GM12878 (cell line): ENCODE data around the gene ADCY1.

Source experiments
- ASH2L ChIP-seq: fragments of 300-600, 200-600 bp; sonication (generic); IDR thresholded peaks from 2 replicates; pipeline ENCODE4 v1.6.1; 2017; ENCODE audit warnings: low read depth, mild to moderate bottlenecking, borderline replicate concordance
- POLR2A ChIP-seq: IDR thresholded peaks from 2 replicates; pipeline ENCODE4 v1.6.1; 2011; ENCODE audit warnings: low read depth, mild to moderate bottlenecking, low read length
- SIX5 ChIP-seq: IDR thresholded peaks from 2 replicates; pipeline ENCODE4 v1.6.1; 2011; ENCODE audit warnings: mild to moderate bottlenecking, low read depth, low read length, moderate library complexity; ENCODE audit not compliant: severe bottlenecking
- SPI1 ChIP-seq: IDR thresholded peaks from 2 replicates; pipeline ENCODE4 v1.6.1; 2011; ENCODE audit warnings: low read depth, mild to moderate bottlenecking, low read length, moderate library complexity, borderline replicate concordance; ENCODE audit not compliant: insufficient read depth
- ZNF207 ChIP-seq: fragments of 450-650 bp; IDR thresholded peaks from 2 replicates; pipeline ENCODE4 v1.6.1; 2014; ENCODE audit warnings: antibody characterized with exemption, mild to moderate bottlenecking, borderline replicate concordance
- ZNF274 ChIP-seq: IDR thresholded peaks from one replicate; pipeline ENCODE4 v1.8.0; 2011; ENCODE audit not compliant: insufficient read length, insufficient read depth
- TF ChIP-seq, protein P1 (sequence below), 3 experiments: IDR thresholded peaks in 2 of 3; conservative IDR thresholded peaks in 1 of 3; 2 replicates each; pipeline ENCODE4 v1.5.1; 2011; ENCODE audit warnings: low read depth in 3 of 3, low read length in 3 of 3, mild to moderate bottlenecking in 3 of 3, control low read depth in 2 of 3, moderate library complexity in 2 of 3, inconsistent platforms in 1 of 3, mixed read lengths in 1 of 3; ENCODE audit not compliant: control insufficient read depth in 2 of 3, insufficient read depth in 1 of 3; ENCODE audit errors: extremely low read depth in 1 of 3
- TF ChIP-seq, protein P2 (sequence below): IDR thresholded peaks from 2 replicates; pipeline ENCODE4 v1.6.1; 2012; ENCODE audit warnings: improper control_type of control experiment, low read depth, low read length; ENCODE audit not compliant: insufficient replicate concordance

DNA sequence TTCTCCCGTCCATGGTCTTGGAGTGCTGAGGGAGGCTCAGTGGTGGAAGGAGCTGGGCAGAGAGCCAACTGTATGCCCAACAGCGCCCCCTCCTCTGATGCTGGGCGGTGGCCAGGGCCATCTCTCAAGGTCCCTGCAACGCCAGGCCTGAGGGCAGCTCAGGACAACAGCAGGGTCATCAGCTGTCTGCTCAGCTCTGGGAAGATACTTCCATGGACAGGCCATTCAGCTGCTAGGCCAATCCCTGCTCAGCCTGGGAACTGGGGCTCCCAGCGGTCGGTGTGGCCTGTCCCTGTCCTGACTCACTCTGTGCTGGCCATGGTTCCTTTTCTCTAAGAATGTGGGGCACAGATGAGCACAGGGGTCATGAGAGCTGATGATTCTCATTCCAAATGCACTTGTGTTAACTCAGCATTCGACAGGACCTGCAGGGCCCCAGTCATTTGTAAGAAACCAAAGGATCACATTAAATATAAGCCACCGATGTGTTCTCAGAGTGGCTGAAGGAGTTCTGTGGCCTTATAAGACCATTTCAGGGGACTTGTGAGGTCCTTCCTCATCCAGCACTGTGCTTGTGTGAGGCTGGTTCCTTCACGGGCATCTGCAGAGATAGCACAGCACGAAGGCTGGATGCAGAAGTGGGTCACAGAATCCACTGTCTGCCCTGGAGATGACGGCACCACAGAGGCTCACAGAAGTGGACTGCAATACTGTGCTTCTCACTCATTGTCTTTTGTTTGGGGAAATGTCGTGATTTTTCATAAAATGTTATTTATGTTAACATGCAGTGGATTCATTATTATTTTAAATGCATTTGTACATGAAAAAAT lies 73.0 kb downstream of the ADCY1 start:
- TF ChIP-seq SIX5: no peak
- TF ChIP-seq SPI1: no peak
- TF ChIP-seq, protein P1, sequence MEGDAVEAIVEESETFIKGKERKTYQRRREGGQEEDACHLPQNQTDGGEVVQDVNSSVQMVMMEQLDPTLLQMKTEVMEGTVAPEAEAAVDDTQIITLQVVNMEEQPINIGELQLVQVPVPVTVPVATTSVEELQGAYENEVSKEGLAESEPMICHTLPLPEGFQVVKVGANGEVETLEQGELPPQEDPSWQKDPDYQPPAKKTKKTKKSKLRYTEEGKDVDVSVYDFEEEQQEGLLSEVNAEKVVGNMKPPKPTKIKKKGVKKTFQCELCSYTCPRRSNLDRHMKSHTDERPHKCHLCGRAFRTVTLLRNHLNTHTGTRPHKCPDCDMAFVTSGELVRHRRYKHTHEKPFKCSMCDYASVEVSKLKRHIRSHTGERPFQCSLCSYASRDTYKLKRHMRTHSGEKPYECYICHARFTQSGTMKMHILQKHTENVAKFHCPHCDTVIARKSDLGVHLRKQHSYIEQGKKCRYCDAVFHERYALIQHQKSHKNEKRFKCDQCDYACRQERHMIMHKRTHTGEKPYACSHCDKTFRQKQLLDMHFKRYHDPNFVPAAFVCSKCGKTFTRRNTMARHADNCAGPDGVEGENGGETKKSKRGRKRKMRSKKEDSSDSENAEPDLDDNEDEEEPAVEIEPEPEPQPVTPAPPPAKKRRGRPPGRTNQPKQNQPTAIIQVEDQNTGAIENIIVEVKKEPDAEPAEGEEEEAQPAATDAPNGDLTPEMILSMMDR (IDR thresholded peaks at IDR 0.05 in 2 of 3, conservative IDR thresholded peaks at IDR 0.05 in 1 of 3; ENCODE audit: control insufficient read depth in 2 of 3, extremely low read depth in 1 of 3, insufficient read depth in 1 of 3, low read depth in 3 of 3, low read length in 3 of 3): no peak
- TF ChIP-seq ASH2L: no peak
- TF ChIP-seq, protein P2, sequence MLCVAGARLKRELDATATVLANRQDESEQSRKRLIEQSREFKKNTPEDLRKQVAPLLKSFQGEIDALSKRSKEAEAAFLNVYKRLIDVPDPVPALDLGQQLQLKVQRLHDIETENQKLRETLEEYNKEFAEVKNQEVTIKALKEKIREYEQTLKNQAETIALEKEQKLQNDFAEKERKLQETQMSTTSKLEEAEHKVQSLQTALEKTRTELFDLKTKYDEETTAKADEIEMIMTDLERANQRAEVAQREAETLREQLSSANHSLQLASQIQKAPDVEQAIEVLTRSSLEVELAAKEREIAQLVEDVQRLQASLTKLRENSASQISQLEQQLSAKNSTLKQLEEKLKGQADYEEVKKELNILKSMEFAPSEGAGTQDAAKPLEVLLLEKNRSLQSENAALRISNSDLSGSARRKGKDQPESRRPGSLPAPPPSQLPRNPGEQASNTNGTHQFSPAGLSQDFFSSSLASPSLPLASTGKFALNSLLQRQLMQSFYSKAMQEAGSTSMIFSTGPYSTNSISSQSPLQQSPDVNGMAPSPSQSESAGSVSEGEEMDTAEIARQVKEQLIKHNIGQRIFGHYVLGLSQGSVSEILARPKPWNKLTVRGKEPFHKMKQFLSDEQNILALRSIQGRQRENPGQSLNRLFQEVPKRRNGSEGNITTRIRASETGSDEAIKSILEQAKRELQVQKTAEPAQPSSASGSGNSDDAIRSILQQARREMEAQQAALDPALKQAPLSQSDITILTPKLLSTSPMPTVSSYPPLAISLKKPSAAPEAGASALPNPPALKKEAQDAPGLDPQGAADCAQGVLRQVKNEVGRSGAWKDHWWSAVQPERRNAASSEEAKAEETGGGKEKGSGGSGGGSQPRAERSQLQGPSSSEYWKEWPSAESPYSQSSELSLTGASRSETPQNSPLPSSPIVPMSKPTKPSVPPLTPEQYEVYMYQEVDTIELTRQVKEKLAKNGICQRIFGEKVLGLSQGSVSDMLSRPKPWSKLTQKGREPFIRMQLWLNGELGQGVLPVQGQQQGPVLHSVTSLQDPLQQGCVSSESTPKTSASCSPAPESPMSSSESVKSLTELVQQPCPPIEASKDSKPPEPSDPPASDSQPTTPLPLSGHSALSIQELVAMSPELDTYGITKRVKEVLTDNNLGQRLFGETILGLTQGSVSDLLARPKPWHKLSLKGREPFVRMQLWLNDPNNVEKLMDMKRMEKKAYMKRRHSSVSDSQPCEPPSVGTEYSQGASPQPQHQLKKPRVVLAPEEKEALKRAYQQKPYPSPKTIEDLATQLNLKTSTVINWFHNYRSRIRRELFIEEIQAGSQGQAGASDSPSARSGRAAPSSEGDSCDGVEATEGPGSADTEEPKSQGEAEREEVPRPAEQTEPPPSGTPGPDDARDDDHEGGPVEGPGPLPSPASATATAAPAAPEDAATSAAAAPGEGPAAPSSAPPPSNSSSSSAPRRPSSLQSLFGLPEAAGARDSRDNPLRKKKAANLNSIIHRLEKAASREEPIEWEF: no peak
- no peak for TF ChIP-seq POLR2A
- TF ChIP-seq ZNF274: no peak
- TF ChIP-seq ZNF207: no peak
